ENCODE data around the gene SPNS1. TPM values are rescaled to one million over a fixed set of nuclear protein-coding genes. Genes with fewer than 3 reads are reported as not detected.

Gene SPNS1
- total RNA-seq, 2 donors from 2014 or later: 16.3 to 19.9 TPM

- DNase-seq (ENCODE audit: low spot score in 2 of 2) (no peak), ATAC-seq (no peak)
- H3K36me3 Mint-ChIP-seq: peaks cover 52 to 59% of the 10 kb centered on the region in 2 donors
- peaks cover 4 to 12% of the 10 kb centered on the region in 2 donors for H3K9me3 Mint-ChIP-seq
- H3K27ac Mint-ChIP-seq: peak overlapping the region in 1 of 2 donors; percentile 68
These were observed 7.8 kb downstream of the SPNS1 start for GRCh38 chr16:28982418-28982817.

GRCh38 chr16:28982949-28983348 lies 8.4 kb downstream of the SPNS1 start:
- ATAC-seq: no peak

GRCh38 chr16:28983644-28984043 lies 9.1 kb downstream of the SPNS1 start:
- H3K9me3 Mint-ChIP-seq: peaks cover 6 to 15% of the 10 kb centered on the region in 2 donors
- H3K27ac Mint-ChIP-seq: peak overlapping the region; percentile 12 to 98
- H3K36me3 Mint-ChIP-seq: peaks cover 62 to 71% of the 10 kb centered on the region in 2 donors
- DNase-seq (ENCODE audit: low spot score in 2 of 2) (no peak), ATAC-seq (no peak)

More at GRCh38 chr16:28982949-28983348, 8.4 kb downstream of the SPNS1 start:
- DNase-seq (ENCODE audit: low spot score in 2 of 2): no peak
- peaks cover 6 to 15% of the 10 kb centered on the region in 2 donors for H3K9me3 Mint-ChIP-seq
- H3K36me3 Mint-ChIP-seq: peaks cover 57 to 64% of the 10 kb centered on the region in 2 donors
- H3K27ac Mint-ChIP-seq: no peak overlapping the region

- H3K9me3 Mint-ChIP-seq: peaks cover 6 to 15% of the 10 kb centered on the region in 2 donors
- peaks cover 63 to 76% of the 10 kb centered on the region in 2 donors for H3K36me3 Mint-ChIP-seq
- peak overlapping the region; percentile 72 to 98 for H3K27ac Mint-ChIP-seq
- DNase-seq (ENCODE audit: low spot score in 2 of 2) (no peak), ATAC-seq (no peak)
These were observed 9.5 kb downstream of the SPNS1 start for GRCh38 chr16:28984091-28984490.

GRCh38 chr16:28984619-28985135 lies 10.1 kb downstream of the SPNS1 start, which contains the start of gene LAT:
TSS of gene LAT (plus strand) at chr16:28985052. CDS start at chr16:28985418, 366 bp downstream.
- peak; percentile 55 to 89 for DNase-seq (ENCODE audit: low spot score in 2 of 2)
- ATAC-seq: peak; percentile 61 to 90
- Mint-ChIP-seq H3K27ac (peak within 1 kb of the TSS; percentile 97 to 98), H3K9me3 (peaks cover 6 to 15% of the 10 kb centered on the region in 2 donors), H3K36me3 (peaks cover 69 to 82% of the 10 kb centered on the region in 2 donors)

GRCh38 chr16:28985211-28986041 lies 10.8 kb downstream of the SPNS1 start:
- H3K36me3 Mint-ChIP-seq: peaks cover 75 to 89% of the 10 kb centered on the region in 2 donors
- DNase-seq (ENCODE audit: low spot score in 2 of 2) (peak in 1 of 2 donors; percentile 20), ATAC-seq (peak; percentile 10 to 21)
- H3K9me3 Mint-ChIP-seq: peaks cover 6 to 15% of the 10 kb centered on the region in 2 donors
- H3K27ac Mint-ChIP-seq: peak overlapping the region; percentile 97 to 98

- ATAC-seq (no peak), DNase-seq (ENCODE audit: low spot score in 2 of 2) (no peak)
- peaks cover 6 to 15% of the 10 kb centered on the region in 2 donors for H3K9me3 Mint-ChIP-seq
- peak overlapping the region; percentile 97 to 98 for H3K27ac Mint-ChIP-seq
- H3K36me3 Mint-ChIP-seq: peaks cover 78 to 87% of the 10 kb centered on the region in 2 donors
These were observed 11.5 kb downstream of the SPNS1 start for GRCh38 chr16:28986046-28986445.

- Mint-ChIP-seq H3K27ac (peak overlapping the region; percentile 97 to 98), H3K36me3 (peaks cover 79 to 82% of the 10 kb centered on the region in 2 donors), H3K9me3 (peaks cover 6 to 15% of the 10 kb centered on the region in 2 donors)
- ATAC-seq (no peak), DNase-seq (ENCODE audit: low spot score in 2 of 2) (no peak)
These were observed 11.9 kb downstream of the SPNS1 start for GRCh38 chr16:28986492-28986891.

GRCh38 chr16:28987170-28987853 lies 12.7 kb downstream of the SPNS1 start:
- H3K9me3 Mint-ChIP-seq: peaks cover 6 to 8% of the 10 kb centered on the region in 2 donors
- ATAC-seq (no peak), DNase-seq (ENCODE audit: low spot score in 2 of 2) (no peak)
- H3K27ac Mint-ChIP-seq: peak overlapping the region; percentile 98
- H3K36me3 Mint-ChIP-seq: peaks cover 74 to 76% of the 10 kb centered on the region in 2 donors

- Mint-ChIP-seq H3K27ac (peak overlapping the region; percentile 98), H3K9me3 (peaks cover 6 to 8% of the 10 kb centered on the region in 2 donors), H3K36me3 (peaks cover 54 to 58% of the 10 kb centered on the region in 2 donors)
- no peak for ATAC-seq
- DNase-seq (ENCODE audit: low spot score in 2 of 2): no peak
These were observed 14.8 kb downstream of the SPNS1 start for GRCh38 chr16:28989363-28989762.

- Mint-ChIP-seq H3K9me3 (peaks cover 6 to 8% of the 10 kb centered on the region in 2 donors), H3K36me3 (peaks cover 50 to 51% of the 10 kb centered on the region in 2 donors), H3K27ac (peak overlapping the region; percentile 98)
- peak; percentile 71 to 79 for DNase-seq (ENCODE audit: low spot score in 2 of 2)
- ATAC-seq: peak; percentile 88 to 91
These were observed 15.9 kb downstream of the SPNS1 start for GRCh38 chr16:28990375-28991040.

- Mint-ChIP-seq H3K9me3 (peaks cover 6 to 8% of the 10 kb centered on the region in 2 donors), H3K36me3 (peaks cover 39% of the 10 kb centered on the region in 2 donors), H3K27ac (peak overlapping the region; percentile 50 to 98)
- DNase-seq (ENCODE audit: low spot score in 2 of 2) (no peak), ATAC-seq (no peak)
These were observed 17.1 kb downstream of the SPNS1 start for GRCh38 chr16:28991687-28992086.

- no peak for ATAC-seq
- peaks cover 31% of the 10 kb centered on the region in 2 donors for H3K36me3 Mint-ChIP-seq
- no peak for DNase-seq (ENCODE audit: low spot score in 2 of 2)
- peak overlapping the region in 1 of 2 donors; percentile 98 for H3K27ac Mint-ChIP-seq
- H3K9me3 Mint-ChIP-seq: peaks cover 1 to 3% of the 10 kb centered on the region in 2 donors
These were observed 17.9 kb downstream of the SPNS1 start for GRCh38 chr16:28992496-28992895.

GRCh38 chr16:28998837-28999236 lies 24.3 kb downstream of the SPNS1 start:
- no peaks in the 10 kb centered on the region for H3K36me3 Mint-ChIP-seq
- no peak for ATAC-seq
- H3K27ac Mint-ChIP-seq: no peak overlapping the region
- H3K9me3 Mint-ChIP-seq: no peaks in the 10 kb centered on the region
- DNase-seq (ENCODE audit: low spot score in 2 of 2): no peak

- DNase-seq (ENCODE audit: low spot score in 2 of 2): no peak
- Mint-ChIP-seq H3K36me3 (peaks cover 0 to under 1% of the 10 kb centered on the region in 2 donors), H3K27ac (peak overlapping the region in 1 of 2 donors; percentile 26), H3K9me3 (peaks cover 2 to 3% of the 10 kb centered on the region in 2 donors)
- no peak for ATAC-seq
These were observed 25.0 kb downstream of the SPNS1 start for GRCh38 chr16:28999577-28999976.

- no peak overlapping the region for H3K27ac Mint-ChIP-seq
- peaks cover 6 to 7% of the 10 kb centered on the region in 2 donors for H3K9me3 Mint-ChIP-seq
- ATAC-seq (no peak), DNase-seq (ENCODE audit: low spot score in 2 of 2) (no peak)
- H3K36me3 Mint-ChIP-seq: peaks cover 4 to 5% of the 10 kb centered on the region in 2 donors
These were observed 25.4 kb downstream of the SPNS1 start for GRCh38 chr16:29000019-29000418.

Measured in activated naive CD4-positive, alpha-beta T cell treated with anti-CD3 and anti-CD28 coated beads, Interleukin-2, amount 50 U/mL, for 72 hours (primary cell).